SU-DHL-6 (cell line): ENCODE measurements around the gene GRID1.

Experiments
- H2AFZ ChIP-seq: fragments of 200-600 bp; sonication (generic); 2 replicates; pipeline ENCODE4 v1.6.1; 2014; ENCODE audit warnings: low read depth, mild to moderate bottlenecking, moderate library complexity, mixed read lengths, antibody characterized with exemption, low read length; ENCODE audit not compliant: severe bottlenecking
- H3F3A ChIP-seq: fragments of 200-600 bp; shearing (Covaris generic); 2 replicates; pipeline ENCODE4 v1.6.0; 2016; ENCODE audit warnings: antibody characterized with exemption, mild to moderate bottlenecking; ENCODE audit not compliant: insufficient read depth
- H3K27ac ChIP-seq: fragments of 200-600 bp; sonication (generic); 2 replicates; pipeline ENCODE4 v1.5.1; 2016; ENCODE audit warnings: low read depth, mild to moderate bottlenecking, low read length, moderate library complexity, mixed read lengths
- H3K27me3 ChIP-seq: fragments of 200-600 bp; sonication (generic), shearing (Covaris generic); 2 replicates; pipeline ENCODE4 v1.6.0; 2014; ENCODE audit warnings: mild to moderate bottlenecking, low read length
- H3K36me3 ChIP-seq: fragments of 200-600 bp; sonication (generic); 2 replicates; pipeline ENCODE4 v1.6.1; 2014; ENCODE audit warnings: mild to moderate bottlenecking, low read length, mixed read lengths
- H3K4me2 ChIP-seq: fragments of 300-600, 200-600 bp; shearing (Covaris generic), sonication (generic); 2 replicates; pipeline ENCODE4 v1.6.0; 2014; ENCODE audit warnings: low read length, low read depth, mild to moderate bottlenecking; ENCODE audit not compliant: poor library complexity, severe bottlenecking
- H3K4me3 ChIP-seq: fragments of 200-600 bp; sonication (generic); 2 replicates; pipeline ENCODE4 v1.5.1; 2014; ENCODE audit warnings: antibody characterized with exemption, low read length, mild to moderate bottlenecking, mixed read lengths; ENCODE audit not compliant: insufficient read depth, poor library complexity, severe bottlenecking
- H3K79me2 ChIP-seq: fragments of 200-600 bp; sonication (generic); 2 replicates; pipeline ENCODE4 v1.6.1; 2014; ENCODE audit warnings: mild to moderate bottlenecking, low read length, moderate library complexity; ENCODE audit not compliant: insufficient read depth
- H3K9ac ChIP-seq: fragments of 200-600 bp; sonication (generic); 2 replicates; pipeline ENCODE4 v1.7.0; 2014; ENCODE audit warnings: mild to moderate bottlenecking, low read length
- H3K9me2 ChIP-seq: fragments of 200-600 bp; sonication (generic); replicated peaks from 2 replicates; pipeline ENCODE4 v1.6.1; 2014; ENCODE audit warnings: low read length; ENCODE audit not compliant: insufficient read depth
- H3K9me3 ChIP-seq: fragments of 200-600 bp; sonication (generic); 2 replicates; pipeline ENCODE4 v1.6.1; 2014; ENCODE audit warnings: low read length, mixed read lengths; ENCODE audit not compliant: insufficient read depth
- H4K20me1 ChIP-seq: fragments of 200-600 bp; sonication (generic); 2 replicates; pipeline ENCODE4 v1.6.1; 2014; ENCODE audit warnings: low read depth, mild to moderate bottlenecking, antibody characterized with exemption, low read length, moderate library complexity, mixed read lengths
- CTCF ChIP-seq: fragments of 200-600 bp; sonication (generic); IDR thresholded peaks from one replicate; pipeline ENCODE4 v1.5.1; 2017; ENCODE audit warnings: antibody characterized with exemption, mild to moderate bottlenecking, low read length, moderate library complexity; ENCODE audit not compliant: insufficient read depth, poor library complexity, severe bottlenecking
- EZH2phosphoT487 ChIP-seq: fragments of 200-600 bp; sonication (generic), shearing (Covaris generic); conservative IDR thresholded peaks from 2 replicates; pipeline ENCODE4 v1.6.1; 2018; ENCODE audit warnings: mild to moderate bottlenecking, antibody characterized with exemption, low read length, moderate library complexity, mixed read lengths

The GRID1 gene

GRCh38 chr10:85613391-85613790 lies 753.2 kb downstream of the GRID1 start:
- H2AFZ ChIP-seq: no peak overlapping the region
- H3K36me3 ChIP-seq: no peaks in the 10 kb centered on the region

GRCh38 chr10:85612833-85613232 lies 753.8 kb downstream of the GRID1 start:
- no peaks in the 10 kb centered on the region for H3F3A ChIP-seq
- no peaks in the 10 kb centered on the region for H3K36me3 ChIP-seq
- no peaks in the 10 kb centered on the region for H3K27me3 ChIP-seq
- H3K9me3 ChIP-seq: no peaks in the 10 kb centered on the region
- TF ChIP-seq EZH2phosphoT487: no peak
- peak; percentile 19 for TF ChIP-seq CTCF
- H4K20me1 ChIP-seq: no peaks in the 10 kb centered on the region
- H3K79me2 ChIP-seq: no peaks in the 10 kb centered on the region
- no peak overlapping the region for H3K9ac ChIP-seq
- H3K4me2 ChIP-seq: no peak overlapping the region
- H3K27ac ChIP-seq: no peak overlapping the region
- no peak overlapping the region for H3K4me3 ChIP-seq
- H3K9me2 ChIP-seq: no peaks in the 10 kb centered on the region
- no peak overlapping the region for H2AFZ ChIP-seq

More at GRCh38 chr10:85613391-85613790, 753.2 kb downstream of the GRID1 start:
- no peak overlapping the region for H3K9ac ChIP-seq
- no peaks in the 10 kb centered on the region for H3K27me3 ChIP-seq
- no peaks in the 10 kb centered on the region for H3F3A ChIP-seq
- H3K9me3 ChIP-seq: no peaks in the 10 kb centered on the region
- H4K20me1 ChIP-seq: no peaks in the 10 kb centered on the region
- no peaks in the 10 kb centered on the region for H3K79me2 ChIP-seq
- H3K9me2 ChIP-seq: no peaks in the 10 kb centered on the region
- no peak for TF ChIP-seq CTCF
- TF ChIP-seq EZH2phosphoT487: no peak
- no peak overlapping the region for H3K4me3 ChIP-seq
- H3K4me2 ChIP-seq: no peak overlapping the region
- no peak overlapping the region for H3K27ac ChIP-seq

GRCh38 chr10:85612378-85612775 lies 754.2 kb downstream of the GRID1 start:
- no peaks in the 10 kb centered on the region for H4K20me1 ChIP-seq
- H3F3A ChIP-seq: no peaks in the 10 kb centered on the region
- no peak overlapping the region for H3K4me3 ChIP-seq
- H3K27ac ChIP-seq: no peak overlapping the region
- H3K9me3 ChIP-seq: no peaks in the 10 kb centered on the region
- no peak overlapping the region for H3K4me2 ChIP-seq
- no peaks in the 10 kb centered on the region for H3K9me2 ChIP-seq
- TF ChIP-seq CTCF: no peak
- TF ChIP-seq EZH2phosphoT487: no peak
- H3K27me3 ChIP-seq: no peaks in the 10 kb centered on the region
- no peaks in the 10 kb centered on the region for H3K36me3 ChIP-seq
- no peak overlapping the region for H2AFZ ChIP-seq
- H3K9ac ChIP-seq: no peak overlapping the region
- H3K79me2 ChIP-seq: no peaks in the 10 kb centered on the region
